A549 (cell line): ENCODE measurements around the gene SLC38A3. TPM values are rescaled to one million over a fixed set of nuclear protein-coding genes. Genes with fewer than 3 reads are reported as not detected.

Experiments
- ATAC-seq, 2 experiments: fragments of 200-7000 bp in 1 of 2; fragments of >200 bp in 1 of 2; cut with Nextera tagmentation in 1 of 2; cut with Tn5 transposase in 1 of 2; 3 replicates each; pipeline versions ENCODE4 v1.8.0 to v1.9.1; 2018 to 2020; ENCODE audit warnings: mild to moderate bottlenecking in 1 of 2, moderate library complexity in 1 of 2
- CTCF ChIA-PET: fragments of 300-600 bp; sonication (Branson Sonifier 250); formaldehyde crosslinking; extraction: SDS; loops from one replicate; lab custom pipeline; 2021; ENCODE audit warnings: antibody characterized with exemption, inconsistent platforms; lab: Yijun Ruan, JAX
- POLR2A ChIA-PET: fragments of 350-600 bp; formaldehyde crosslinking; extraction: SDS; loops from one replicate; lab custom pipeline; 2021; ENCODE audit warnings: antibody characterized with exemption, inconsistent platforms; lab: Yijun Ruan, JAX
- DNase-seq, 2 experiments: peaks; one replicate each; pipeline versions ENCODE4 v3.0.0 to v3.0.0-alpha.2; 2011 to 2016; ENCODE audit warnings: low read depth in 1 of 2, low spot score in 1 of 2
- FAIRE-seq: peaks from 2 replicates; lab custom pipeline; 2011; peaks lifted over from hg19 to GRCh38; lab: Jason Lieb, UNC
- H3K27ac ChIP-seq, 2 experiments: fragments of >200 bp; sonication (Bioruptor Twin); formaldehyde crosslinking; 3 replicates each; pipeline ENCODE4 v1.5.1; 2016 to 2017
- H3K4me1 ChIP-seq: fragments of >200 bp; sonication (Bioruptor Twin); formaldehyde crosslinking; 3 replicates; pipeline ENCODE4 v1.6.1; 2016
- H3K4me2 ChIP-seq: fragments of >200 bp; sonication (Bioruptor Twin); formaldehyde crosslinking; 3 replicates; pipeline ENCODE4 v1.6.1; 2016
- H3K4me3 ChIP-seq: fragments of >200 bp; sonication (Bioruptor Twin); formaldehyde crosslinking; 3 replicates; pipeline ENCODE4 v1.5.1; 2016
- H3K9me3 ChIP-seq: fragments of >200 bp; sonication (Bioruptor Twin); formaldehyde crosslinking; 3 replicates; pipeline ENCODE4 v1.6.1; 2016
- ATOH8 ChIP-seq: fragments of 250-450 bp; sonication (Bioruptor Pico); IDR thresholded peaks from 2 replicates; pipeline ENCODE4 v1.5.0; 2020; ENCODE audit warnings: low read depth, mild to moderate bottlenecking, moderate library complexity
- BHLHE40 ChIP-seq: IDR thresholded peaks from 2 replicates; pipeline ENCODE4 v1.6.1; 2012; ENCODE audit warnings: low read depth, low read length, inconsistent platforms
- CHD4 ChIP-seq: fragments of 200-600 bp; sonication (generic); IDR thresholded peaks from 2 replicates; pipeline ENCODE4 v1.6.1; 2016; ENCODE audit warnings: antibody characterized with exemption, mild to moderate bottlenecking, borderline replicate concordance
- EHMT2 ChIP-seq: fragments of 200-600 bp; sonication (generic); IDR thresholded peaks from 2 replicates; pipeline ENCODE4 v1.6.1; 2016; ENCODE audit warnings: antibody characterized with exemption, low read depth, mild to moderate bottlenecking, moderate library complexity
- FOSB ChIP-seq: fragments of 250-450 bp; sonication (Bioruptor Pico); IDR thresholded peaks from 2 replicates; pipeline ENCODE4 v1.5.0; 2020; ENCODE audit warnings: mild to moderate bottlenecking, moderate library complexity
- HEYL ChIP-seq: fragments of 250-450 bp; sonication (Bioruptor Pico); IDR thresholded peaks from 2 replicates; pipeline ENCODE4 v1.8.0; 2021; ENCODE audit warnings: mild to moderate bottlenecking, moderate library complexity
- PHF8 ChIP-seq: fragments of 200-600 bp; sonication (generic); IDR thresholded peaks from 2 replicates; pipeline ENCODE4 v1.6.1; 2016; ENCODE audit warnings: low read depth, mild to moderate bottlenecking, antibody characterized with exemption, moderate library complexity, borderline replicate concordance
- RAD21 ChIP-seq, 2 experiments: fragments of >200 bp in 1 of 2; sonication (Bioruptor Twin) in 1 of 2; formaldehyde crosslinking in 1 of 2; IDR thresholded peaks in 1 of 2; conservative IDR thresholded peaks in 1 of 2; 2 replicates in 1 of 2; 3 replicates in 1 of 2; pipeline ENCODE4 v1.6.1; 2012 to 2018; ENCODE audit warnings: inconsistent platforms in 1 of 2
- RARB ChIP-seq: fragments of 250-450 bp; sonication (Bioruptor Pico); IDR thresholded peaks from 2 replicates; pipeline ENCODE4 v1.8.0; 2021; ENCODE audit warnings: mild to moderate bottlenecking, moderate library complexity
- RNF2 ChIP-seq: fragments of 200-600 bp; sonication (generic); IDR thresholded peaks from 2 replicates; pipeline ENCODE4 v1.6.1; 2016; ENCODE audit warnings: low read depth, mild to moderate bottlenecking, antibody characterized with exemption, moderate library complexity, borderline replicate concordance
- SMC3 ChIP-seq: fragments of >200 bp; sonication (Bioruptor Twin); formaldehyde crosslinking; IDR thresholded peaks from 3 replicates; pipeline ENCODE4 v1.6.1; 2018; ENCODE audit warnings: inconsistent platforms
- TFCP2L1 ChIP-seq: fragments of 250-450 bp; sonication (Bioruptor Pico); IDR thresholded peaks from 2 replicates; pipeline ENCODE4 v1.5.0; 2021; ENCODE audit warnings: mild to moderate bottlenecking
- ZC3H11A ChIP-seq: fragments of 450-650 bp; IDR thresholded peaks from 2 replicates; pipeline ENCODE4 v1.6.1; 2014; ENCODE audit warnings: antibody characterized with exemption, mild to moderate bottlenecking
- WGBS: methylation state at CpG from one replicate; pipeline ENCODE4 v1.1.6; 2017; ENCODE audit errors: missing lambda C conversion rate; 5-methylcytosine and 5-hydroxymethylcytosine counted together
- polyA plus RNA-seq, 4 experiments: library from polyadenylated mRNA; depleted of rRNA in 3 of 4; stranded (reverse); fragments of >200 nt; fragmentation: RNase III in 1 of 4; extraction: RNeasy Plus Mini Kit Qiagen cat#74134 plus additional on column Dnase treatment in 1 of 4; gene quantifications; 2 replicates in 3 of 4; 3 replicates in 1 of 4; pipeline ENCODE4 v1.2.3, GENCODE V29; 2011 to 2017
- TF ChIP-seq, protein P1 (sequence below): fragments of 250-450 bp; sonication (Bioruptor Pico); IDR thresholded peaks from 2 replicates; pipeline ENCODE4 v1.5.0; 2021; ENCODE audit warnings: mild to moderate bottlenecking, moderate library complexity, borderline replicate concordance
- TF ChIP-seq, protein P2 (sequence below): fragments of >200 bp; sonication (Bioruptor Twin); formaldehyde crosslinking; IDR thresholded peaks from 3 replicates; pipeline ENCODE4 v1.5.1; 2016
- TF ChIP-seq, protein P3 (sequence below): fragments of 200-600 bp; sonication (generic); IDR thresholded peaks from 2 replicates; pipeline ENCODE4 v1.6.1; 2016; ENCODE audit warnings: antibody characterized with exemption, mild to moderate bottlenecking, moderate library complexity

SLC38A3 gene
- polyA plus RNA-seq, 2 of the 4 experiments (the other 2 are of a cell fraction), result 0.05 TPM; not detected in 1

GRCh38 chr3:50255251-50255615 lies 50.2 kb downstream of the SLC38A3 start:
- Histone ChIP-seq H3K27ac (no peak overlapping the region), H3K4me3 (no peak overlapping the region), H3K4me2 (no peak overlapping the region), H3K4me1 (peaks cover 6% of the 10 kb centered on the region; the same call in 1 of the 3 replicates), H3K9me3 (no peaks in the 10 kb centered on the region)
- POLR2A ChIA-PET, result no interaction called here
- WGBS, result 91% methylated on average over 9 of the region's 9 CpGs
- DNase-seq (no peak), FAIRE-seq (no peak), ATAC-seq (no peak)
- TF ChIP-seq PHF8 (no peak), SMC3 (no peak), RNF2 (no peak), CHD4 (no peak), ATOH8 (no peak), BHLHE40 (no peak), EHMT2 (no peak), FOSB (CRISPR knock-in tag) (no peak)
- TF ChIP-seq, protein P1, sequence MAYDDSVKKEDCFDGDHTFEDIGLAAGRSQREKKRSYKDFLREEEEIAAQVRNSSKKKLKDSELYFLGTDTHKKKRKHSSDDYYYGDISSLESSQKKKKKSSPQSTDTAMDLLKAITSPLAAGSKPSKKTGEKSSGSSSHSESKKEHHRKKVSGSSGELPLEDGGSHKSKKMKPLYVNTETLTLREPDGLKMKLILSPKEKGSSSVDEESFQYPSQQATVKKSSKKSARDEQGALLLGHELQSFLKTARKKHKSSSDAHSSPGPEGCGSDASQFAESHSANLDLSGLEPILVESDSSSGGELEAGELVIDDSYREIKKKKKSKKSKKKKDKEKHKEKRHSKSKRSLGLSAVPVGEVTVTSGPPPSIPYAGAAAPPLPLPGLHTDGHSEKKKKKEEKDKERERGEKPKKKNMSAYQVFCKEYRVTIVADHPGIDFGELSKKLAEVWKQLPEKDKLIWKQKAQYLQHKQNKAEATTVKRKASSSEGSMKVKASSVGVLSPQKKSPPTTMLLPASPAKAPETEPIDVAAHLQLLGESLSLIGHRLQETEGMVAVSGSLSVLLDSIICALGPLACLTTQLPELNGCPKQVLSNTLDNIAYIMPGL (CRISPR knock-in tag), result no peak
- CTCF ChIA-PET, result interaction anchor here (1.2 to 11.2 kb wide), 7 partner anchors 9 to 69 kb away, joined by 3 to 219 read pairs (median 7); partner anchors contain the start of genes GNAI2 and GNAT1

DNA sequence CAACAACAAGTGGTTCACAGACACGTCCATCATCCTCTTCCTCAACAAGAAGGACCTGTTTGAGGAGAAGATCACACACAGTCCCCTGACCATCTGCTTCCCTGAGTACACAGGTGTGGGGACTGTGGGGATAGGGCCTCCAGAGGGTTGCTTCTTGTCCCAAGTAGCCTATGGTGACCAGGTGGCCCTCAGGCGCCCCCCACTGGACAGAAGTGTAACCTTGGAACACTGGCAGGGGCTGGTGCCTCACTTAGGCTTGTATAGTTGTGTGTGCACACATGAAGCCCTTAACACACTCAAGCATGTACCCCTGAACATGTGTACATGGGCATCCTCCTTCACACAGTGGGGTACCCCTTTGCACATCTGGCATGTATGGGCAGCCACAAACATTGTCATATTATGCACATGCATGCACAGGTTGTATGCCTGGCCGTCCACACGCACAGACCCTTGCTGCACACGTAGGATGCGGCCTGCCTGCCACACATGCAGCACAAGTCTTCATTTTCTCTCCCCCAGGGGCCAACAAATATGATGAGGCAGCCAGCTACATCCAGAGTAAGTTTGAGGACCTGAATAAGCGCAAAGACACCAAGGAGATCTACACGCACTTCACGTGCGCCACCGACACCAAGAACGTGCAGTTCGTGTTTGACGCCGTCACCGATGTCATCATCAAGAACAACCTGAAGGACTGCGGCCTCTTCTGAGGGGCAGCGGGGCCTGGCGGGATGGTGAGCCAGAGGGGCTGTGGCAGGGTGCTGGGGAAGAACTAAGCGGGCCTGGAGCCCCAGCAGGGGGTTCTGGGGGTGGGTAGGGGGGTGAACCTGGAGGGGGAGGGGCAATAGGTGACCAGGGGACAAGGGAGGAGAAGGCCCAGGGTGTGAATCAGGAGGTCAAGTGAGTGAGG lies 52.2 kb downstream of the SLC38A3 start:
- ATAC-seq (peak in 1 of 2 experiments; percentile 24; a peak in 2 of 6 replicates), DNase-seq (peak in 1 of 2 experiments; percentile 48), FAIRE-seq (no peak)
- CTCF ChIA-PET, result interaction anchor here (0.8 to 11.2 kb wide), 10 partner anchors 9 to 65 kb away, joined by 3 to 219 read pairs (median 14); partner anchors contain the start of genes GNAI2 and GNAT1
- H3K27ac ChIP-seq, result no peak overlapping the region
- POLR2A ChIA-PET, result no interaction called here
- no peak overlapping the region for H3K4me3 ChIP-seq
- TF ChIP-seq RARB (CRISPR knock-in tag) (no peak), RAD21 (conservative IDR thresholded peaks at IDR 0.05 in 1 of 2, IDR thresholded peaks at IDR 0.05 in 1 of 2) (peak in 1 of 2 experiments; percentile 36; a peak in 2 of 5 replicates)
- TF ChIP-seq, protein P2, sequence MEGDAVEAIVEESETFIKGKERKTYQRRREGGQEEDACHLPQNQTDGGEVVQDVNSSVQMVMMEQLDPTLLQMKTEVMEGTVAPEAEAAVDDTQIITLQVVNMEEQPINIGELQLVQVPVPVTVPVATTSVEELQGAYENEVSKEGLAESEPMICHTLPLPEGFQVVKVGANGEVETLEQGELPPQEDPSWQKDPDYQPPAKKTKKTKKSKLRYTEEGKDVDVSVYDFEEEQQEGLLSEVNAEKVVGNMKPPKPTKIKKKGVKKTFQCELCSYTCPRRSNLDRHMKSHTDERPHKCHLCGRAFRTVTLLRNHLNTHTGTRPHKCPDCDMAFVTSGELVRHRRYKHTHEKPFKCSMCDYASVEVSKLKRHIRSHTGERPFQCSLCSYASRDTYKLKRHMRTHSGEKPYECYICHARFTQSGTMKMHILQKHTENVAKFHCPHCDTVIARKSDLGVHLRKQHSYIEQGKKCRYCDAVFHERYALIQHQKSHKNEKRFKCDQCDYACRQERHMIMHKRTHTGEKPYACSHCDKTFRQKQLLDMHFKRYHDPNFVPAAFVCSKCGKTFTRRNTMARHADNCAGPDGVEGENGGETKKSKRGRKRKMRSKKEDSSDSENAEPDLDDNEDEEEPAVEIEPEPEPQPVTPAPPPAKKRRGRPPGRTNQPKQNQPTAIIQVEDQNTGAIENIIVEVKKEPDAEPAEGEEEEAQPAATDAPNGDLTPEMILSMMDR, result peak; percentile 31
- WGBS, result 91% methylated on average over 14 of the region's 20 CpGs
- no peak overlapping the region for H3K4me2 ChIP-seq
- H3K9me3 ChIP-seq, result no peaks in the 10 kb centered on the region
- peaks cover 16% of the 10 kb centered on the region; the same call in 2 of the 3 replicates for H3K4me1 ChIP-seq

GRCh38 chr3:50258029-50258680 lies 53.1 kb downstream of the SLC38A3 start:
- CTCF ChIA-PET, result interaction anchor here (0.8 to 8.1 kb wide), 7 partner anchors 10 to 69 kb away, joined by 3 to 67 read pairs (median 22); partner anchors contain the start of gene GNAT1
- TF ChIP-seq, protein P3, sequence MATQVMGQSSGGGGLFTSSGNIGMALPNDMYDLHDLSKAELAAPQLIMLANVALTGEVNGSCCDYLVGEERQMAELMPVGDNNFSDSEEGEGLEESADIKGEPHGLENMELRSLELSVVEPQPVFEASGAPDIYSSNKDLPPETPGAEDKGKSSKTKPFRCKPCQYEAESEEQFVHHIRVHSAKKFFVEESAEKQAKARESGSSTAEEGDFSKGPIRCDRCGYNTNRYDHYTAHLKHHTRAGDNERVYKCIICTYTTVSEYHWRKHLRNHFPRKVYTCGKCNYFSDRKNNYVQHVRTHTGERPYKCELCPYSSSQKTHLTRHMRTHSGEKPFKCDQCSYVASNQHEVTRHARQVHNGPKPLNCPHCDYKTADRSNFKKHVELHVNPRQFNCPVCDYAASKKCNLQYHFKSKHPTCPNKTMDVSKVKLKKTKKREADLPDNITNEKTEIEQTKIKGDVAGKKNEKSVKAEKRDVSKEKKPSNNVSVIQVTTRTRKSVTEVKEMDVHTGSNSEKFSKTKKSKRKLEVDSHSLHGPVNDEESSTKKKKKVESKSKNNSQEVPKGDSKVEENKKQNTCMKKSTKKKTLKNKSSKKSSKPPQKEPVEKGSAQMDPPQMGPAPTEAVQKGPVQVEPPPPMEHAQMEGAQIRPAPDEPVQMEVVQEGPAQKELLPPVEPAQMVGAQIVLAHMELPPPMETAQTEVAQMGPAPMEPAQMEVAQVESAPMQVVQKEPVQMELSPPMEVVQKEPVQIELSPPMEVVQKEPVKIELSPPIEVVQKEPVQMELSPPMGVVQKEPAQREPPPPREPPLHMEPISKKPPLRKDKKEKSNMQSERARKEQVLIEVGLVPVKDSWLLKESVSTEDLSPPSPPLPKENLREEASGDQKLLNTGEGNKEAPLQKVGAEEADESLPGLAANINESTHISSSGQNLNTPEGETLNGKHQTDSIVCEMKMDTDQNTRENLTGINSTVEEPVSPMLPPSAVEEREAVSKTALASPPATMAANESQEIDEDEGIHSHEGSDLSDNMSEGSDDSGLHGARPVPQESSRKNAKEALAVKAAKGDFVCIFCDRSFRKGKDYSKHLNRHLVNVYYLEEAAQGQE, result no peak
- TF ChIP-seq ZC3H11A (no peak), HEYL (no peak), TFCP2L1 (CRISPR knock-in tag) (no peak), EHMT2 (no peak), ATOH8 (no peak)
- TF ChIP-seq, protein P1 (CRISPR knock-in tag), result no peak

More at GRCh38 chr3:50258029-50258680, 53.1 kb downstream of the SLC38A3 start:
- ATAC-seq, result no peak
- no peak for FAIRE-seq
- no peak for DNase-seq
- POLR2A ChIA-PET, result interaction anchor here (1.1 to 2.4 kb wide), 2 partner anchors 12 to 23 kb away, joined by 4 to 9 read pairs; no protein-coding TSS in a partner anchor
- no peaks in the 10 kb centered on the region for H3K9me3 ChIP-seq
- H3K4me2 ChIP-seq, result no peak overlapping the region
- peaks cover 16% of the 10 kb centered on the region; the same call in 2 of the 3 replicates for H3K4me1 ChIP-seq
- H3K27ac ChIP-seq, result no peak overlapping the region
- H3K4me3 ChIP-seq, result no peak overlapping the region
- 91% methylated on average over 17 of the region's 17 CpGs for WGBS
